A172 (cell line): ENCODE data around the gene SNX8. TPM values are rescaled to one million over a fixed set of nuclear protein-coding genes. Genes with fewer than 3 reads are reported as not detected.

Experiments
- DNase-seq: peaks from one replicate; pipeline ENCODE4 v3.0.0-alpha.2; 2015; ENCODE audit warnings: low spot score
- total RNA-seq: library from RNA; depleted of rRNA; stranded (reverse); fragments of >200 nt; shearing (Covaris generic); gene quantifications from 2 replicates; pipeline ENCODE4 v1.2.3, GENCODE V29; 2014

Gene SNX8
- total RNA-seq, 1 experiment from 2014 or later, result 27.2 TPM

DNA sequence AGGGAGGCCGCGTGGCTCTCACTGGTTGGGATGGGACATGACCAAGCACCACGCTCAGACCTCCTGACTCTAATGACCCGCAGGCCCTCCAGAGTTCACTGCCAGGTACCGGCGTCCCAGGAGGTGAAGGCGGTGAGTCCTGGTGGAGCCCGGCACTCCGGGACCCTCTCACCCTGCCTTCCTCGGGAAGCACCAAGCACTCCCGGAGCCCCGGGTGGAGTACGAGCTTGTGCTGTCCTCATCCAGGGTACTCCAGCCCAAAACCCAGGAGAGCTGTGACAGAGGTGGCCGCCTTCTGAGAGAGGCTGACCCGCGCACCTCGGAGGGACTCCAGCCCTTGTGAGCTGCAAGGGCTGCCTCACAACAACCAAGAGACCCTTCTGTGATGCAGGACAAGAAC, 90.9 kb downstream of the SNX8 start:
- no peak for DNase-seq

- no peak for DNase-seq
Measured at GRCh38 chr7:2222516-2222915, 91.7 kb downstream of the SNX8 start.

DNA sequence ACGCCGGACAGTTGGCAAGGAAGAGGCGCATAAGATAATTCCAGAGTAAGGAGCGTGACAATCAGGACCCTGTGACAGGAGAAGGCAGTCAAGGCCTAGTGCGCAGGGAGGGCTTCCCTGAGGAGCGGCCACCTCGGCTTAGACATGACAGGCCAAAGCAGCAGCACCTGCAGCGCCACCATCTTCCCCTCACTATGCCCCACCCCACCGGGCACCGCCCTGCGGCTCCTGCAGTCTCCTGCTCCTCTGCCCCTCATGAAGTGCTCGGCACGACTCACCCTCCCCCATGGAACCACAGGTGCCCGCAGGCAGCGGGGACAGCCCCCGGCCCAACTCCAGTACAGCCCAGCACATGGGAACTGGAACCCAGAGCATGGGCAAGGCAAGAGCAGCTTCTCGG, 93.3 kb downstream of the SNX8 start:
- no peak for DNase-seq

DNA sequence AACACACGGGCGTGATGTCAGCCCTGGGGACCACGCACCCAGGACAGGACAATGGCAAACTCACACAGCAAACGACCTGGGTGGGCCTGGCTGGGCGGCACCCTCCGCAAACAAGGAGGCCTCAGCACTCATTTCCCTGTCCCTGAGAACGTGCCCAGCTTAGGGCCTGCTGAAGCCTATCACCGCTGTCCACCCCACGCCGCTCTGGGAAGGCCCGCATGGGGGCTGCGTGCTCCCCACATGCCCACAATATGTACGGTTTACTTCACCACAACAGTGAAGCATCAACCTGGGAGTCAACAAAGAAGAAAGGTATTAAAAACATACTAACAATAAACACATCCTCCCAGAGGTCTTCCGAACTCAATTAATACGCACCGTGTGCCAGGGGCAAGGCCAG, 93.7 kb downstream of the SNX8 start:
- DNase-seq, result no peak

DNA sequence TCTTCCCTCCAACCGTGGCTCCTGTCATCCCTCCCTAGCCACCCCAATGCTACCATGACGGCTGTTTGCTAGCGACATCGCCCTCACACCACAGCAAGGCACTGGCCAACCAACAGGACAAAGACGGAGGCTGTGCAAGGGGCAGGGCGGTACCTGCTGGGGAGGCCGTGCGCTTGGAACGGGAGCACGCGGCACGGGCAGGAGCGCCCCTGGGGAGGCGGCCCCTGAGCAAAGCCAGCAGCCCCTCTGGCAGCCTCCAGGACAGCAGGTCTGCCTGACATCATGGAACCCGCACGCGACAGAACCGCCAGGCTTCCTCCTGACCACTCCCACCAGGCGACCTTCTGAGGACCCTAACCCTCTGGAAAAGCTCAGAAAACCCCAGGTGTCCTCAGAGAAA, 94.2 kb downstream of the SNX8 start:
- no peak for DNase-seq

DNA sequence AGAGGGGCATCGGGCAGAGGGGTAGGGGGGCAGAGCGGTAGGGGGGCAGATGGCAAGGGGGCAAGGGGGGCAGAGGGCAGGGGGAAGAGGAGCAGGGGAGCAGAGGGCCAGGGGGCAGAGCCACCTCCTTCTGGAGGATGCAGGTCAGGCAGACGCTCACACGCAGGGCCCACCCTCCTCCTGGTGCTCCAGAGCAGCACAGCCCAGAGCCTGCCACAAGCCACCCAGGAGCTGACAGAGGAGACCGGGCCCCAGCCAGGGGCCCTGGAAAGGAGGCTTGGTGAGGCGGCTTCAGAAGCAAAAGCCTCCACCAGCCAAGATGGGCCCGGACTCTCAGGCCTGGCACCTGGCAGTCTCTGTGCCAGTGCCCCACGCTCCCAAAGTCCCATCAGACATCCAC, 94.6 kb downstream of the SNX8 start:
- DNase-seq, result no peak

DNA sequence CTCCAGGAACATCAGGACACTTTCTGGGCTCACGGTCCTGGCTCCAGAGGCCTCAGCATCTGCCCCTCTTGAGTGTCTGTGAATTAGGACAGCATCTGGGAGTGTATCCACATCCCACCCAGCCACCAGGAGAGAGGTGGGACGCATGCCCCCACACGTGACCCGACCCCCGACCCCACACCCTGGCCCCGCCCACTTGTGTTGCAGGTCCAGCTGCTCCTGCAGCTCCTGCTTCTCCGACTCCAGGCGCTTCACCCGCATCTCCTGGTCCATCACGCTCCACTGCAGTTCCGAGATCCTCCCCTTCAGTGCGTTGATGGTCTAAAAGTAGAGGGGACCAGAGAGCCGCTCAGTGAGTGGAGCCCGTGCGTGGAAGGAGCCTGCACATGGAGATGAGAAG, 95.1 kb downstream of the SNX8 start:
- no peak for DNase-seq

GRCh38 chr7:2218444-2218785, 95.8 kb downstream of the SNX8 start:
- no peak for DNase-seq

DNA sequence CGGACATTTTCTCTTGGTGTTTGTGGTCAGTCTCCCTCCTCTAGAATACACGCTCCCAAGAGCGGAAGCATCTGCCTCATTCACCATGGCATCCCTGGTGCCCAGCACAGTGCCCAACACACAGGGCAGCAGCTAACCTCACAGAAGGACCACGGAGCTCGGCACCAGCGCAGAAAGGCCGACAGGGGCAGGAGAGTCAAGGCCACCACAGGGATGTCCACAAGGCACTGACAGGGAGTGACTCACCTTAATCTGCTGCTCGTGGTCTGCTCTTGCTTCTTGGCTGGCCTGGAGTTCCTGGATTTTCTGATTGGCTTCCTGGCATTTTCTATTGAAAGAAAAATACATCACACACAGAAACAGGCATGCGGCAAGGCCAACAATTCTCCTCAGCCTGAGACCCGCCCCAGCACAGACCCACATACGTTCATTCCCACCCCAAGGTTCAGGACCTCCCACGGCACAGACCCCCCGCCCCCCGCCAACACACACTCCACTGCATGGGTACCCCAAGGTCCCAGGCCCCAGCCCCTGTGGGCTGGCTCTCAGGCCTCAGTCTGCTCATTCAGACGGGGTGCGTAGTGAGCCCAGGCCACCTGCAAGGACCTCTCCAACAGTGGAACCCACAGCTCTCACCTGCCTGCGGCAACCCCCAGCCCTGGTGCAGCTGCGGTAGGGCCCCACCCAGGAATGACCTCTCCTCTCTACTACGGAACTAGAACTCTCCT, 96.4 kb downstream of the SNX8 start:
- no peak for DNase-seq

DNA sequence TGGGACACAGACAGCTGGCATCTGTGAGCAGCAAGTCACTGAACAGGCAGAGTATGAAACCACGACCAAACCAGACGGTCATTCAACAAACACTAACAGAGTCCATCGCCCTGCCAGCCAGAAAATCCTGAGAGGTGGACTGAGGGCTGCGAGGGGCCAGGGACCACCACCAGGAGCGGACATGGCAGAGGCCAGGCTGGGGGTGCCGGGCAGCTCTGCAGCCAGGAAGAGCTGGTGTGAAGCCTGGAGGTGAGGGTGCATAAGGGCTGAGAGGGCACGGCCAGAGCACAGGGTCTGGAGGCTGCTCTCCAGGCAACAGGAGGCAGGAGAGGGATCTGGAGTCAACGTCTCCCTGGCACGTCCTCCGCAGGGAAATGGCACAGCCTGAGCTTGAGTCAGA, 97.0 kb downstream of the SNX8 start:
- no peak for DNase-seq

- no peak for DNase-seq
Measured at GRCh38 chr7:2215851-2216250, 98.4 kb downstream of the SNX8 start.

- no peak for DNase-seq
Measured at GRCh38 chr7:2214636-2215035, 99.6 kb downstream of the SNX8 start.

DNA sequence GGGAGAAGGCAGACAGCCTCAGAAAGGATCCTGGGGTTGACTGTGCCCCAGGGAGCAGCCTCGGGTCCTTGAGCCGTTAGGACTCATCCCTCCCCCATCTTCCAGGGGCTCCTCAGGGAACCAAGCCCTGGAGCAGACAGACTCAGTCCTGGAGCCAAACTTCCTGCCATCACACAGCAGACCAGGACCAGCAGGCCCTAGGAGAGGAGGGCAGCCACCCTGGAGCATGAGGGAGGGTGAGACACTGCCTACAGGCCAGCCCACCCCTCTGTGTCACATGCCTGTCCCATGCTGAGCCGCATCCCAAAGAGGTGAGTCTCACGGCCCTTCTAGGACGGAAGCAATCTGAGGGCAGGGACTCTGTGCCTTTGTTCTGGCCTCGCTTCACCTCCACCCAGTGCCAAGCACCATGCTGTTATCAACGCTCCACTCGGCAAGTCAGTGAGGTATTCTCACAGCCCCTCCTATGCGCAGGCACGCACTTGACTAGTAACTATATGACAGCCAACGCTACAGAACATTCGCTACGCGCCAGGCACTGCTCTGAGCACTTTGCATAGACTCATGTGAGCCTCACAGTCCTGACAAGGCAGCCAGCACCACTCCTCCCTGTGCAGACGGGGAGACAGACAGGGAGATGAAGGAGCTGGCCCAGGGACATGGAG, 100.6 kb downstream of the SNX8 start:
- DNase-seq, result no peak

GRCh38 chr7:2212906-2213305, 101.3 kb downstream of the SNX8 start:
- DNase-seq, result no peak

GRCh38 chr7:2211926-2212325, 102.3 kb downstream of the SNX8 start:
- DNase-seq, result no peak

GRCh38 chr7:2211259-2211880, 102.9 kb downstream of the SNX8 start:
- DNase-seq, result no peak

GRCh38 chr7:2210551-2211258, 103.5 kb downstream of the SNX8 start:
- no peak for DNase-seq

DNA sequence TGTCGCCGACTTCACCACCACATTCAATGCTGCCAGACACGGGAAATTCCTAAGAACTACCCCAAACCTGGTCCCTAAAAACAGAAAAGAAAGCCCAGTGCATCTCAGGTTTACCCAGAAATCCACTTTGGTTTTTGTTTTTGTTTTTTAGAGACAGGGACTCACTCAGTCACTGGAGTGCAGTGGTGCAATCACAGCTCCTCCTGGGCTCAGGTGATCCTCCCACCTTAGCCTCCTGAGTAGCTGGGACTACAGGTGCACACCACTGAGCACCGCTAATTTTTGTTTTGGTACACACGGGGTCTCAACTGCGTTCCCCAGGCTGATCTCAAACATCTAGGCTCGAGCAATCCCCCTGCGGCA, 104.3 kb downstream of the SNX8 start:
- no peak for DNase-seq

- peak; percentile 44 for DNase-seq
Measured at GRCh38 chr7:2209146-2209960, 104.9 kb downstream of the SNX8 start.

DNA sequence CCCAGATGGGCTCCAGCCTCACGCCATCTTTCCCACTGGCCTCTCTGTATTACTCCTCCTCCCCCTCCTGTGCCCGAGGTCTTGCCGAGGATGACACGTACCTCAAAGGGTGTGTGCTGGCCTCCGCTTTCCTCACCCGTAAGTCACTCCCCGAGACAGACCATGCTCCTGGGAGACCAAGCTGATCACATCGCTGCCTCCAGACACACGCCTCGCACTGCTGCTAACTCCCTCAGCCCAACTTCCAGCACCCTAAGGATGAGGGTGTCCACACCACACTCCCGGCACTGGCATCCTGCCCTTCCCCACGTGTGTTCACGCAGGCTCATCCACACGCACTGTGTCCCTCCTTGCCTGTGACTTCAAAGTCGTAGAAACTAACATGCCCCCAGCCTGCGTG, 105.5 kb downstream of the SNX8 start:
- no peak for DNase-seq

- DNase-seq, result no peak
Measured at GRCh38 chr7:2205036-2205780, 109.0 kb downstream of the SNX8 start.
